Measurements from ENCODE around the gene STOML1.

The STOML1 gene

GRCh38 chr15:73992594-73992898, 451 bp upstream of the STOML1 start:
- TF ChIP-seq, protein P1, sequence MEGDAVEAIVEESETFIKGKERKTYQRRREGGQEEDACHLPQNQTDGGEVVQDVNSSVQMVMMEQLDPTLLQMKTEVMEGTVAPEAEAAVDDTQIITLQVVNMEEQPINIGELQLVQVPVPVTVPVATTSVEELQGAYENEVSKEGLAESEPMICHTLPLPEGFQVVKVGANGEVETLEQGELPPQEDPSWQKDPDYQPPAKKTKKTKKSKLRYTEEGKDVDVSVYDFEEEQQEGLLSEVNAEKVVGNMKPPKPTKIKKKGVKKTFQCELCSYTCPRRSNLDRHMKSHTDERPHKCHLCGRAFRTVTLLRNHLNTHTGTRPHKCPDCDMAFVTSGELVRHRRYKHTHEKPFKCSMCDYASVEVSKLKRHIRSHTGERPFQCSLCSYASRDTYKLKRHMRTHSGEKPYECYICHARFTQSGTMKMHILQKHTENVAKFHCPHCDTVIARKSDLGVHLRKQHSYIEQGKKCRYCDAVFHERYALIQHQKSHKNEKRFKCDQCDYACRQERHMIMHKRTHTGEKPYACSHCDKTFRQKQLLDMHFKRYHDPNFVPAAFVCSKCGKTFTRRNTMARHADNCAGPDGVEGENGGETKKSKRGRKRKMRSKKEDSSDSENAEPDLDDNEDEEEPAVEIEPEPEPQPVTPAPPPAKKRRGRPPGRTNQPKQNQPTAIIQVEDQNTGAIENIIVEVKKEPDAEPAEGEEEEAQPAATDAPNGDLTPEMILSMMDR (IDR thresholded peaks at IDR 0.05; ENCODE audit: insufficient read depth, low read depth, low read length, missing control alignments), result no peak
- peak overlapping the region; percentile 4 for H3K4me3 ChIP-seq (ENCODE audit: low read depth, low read length)
- no peak for DNase-seq (ENCODE audit: low read depth)

DNA sequence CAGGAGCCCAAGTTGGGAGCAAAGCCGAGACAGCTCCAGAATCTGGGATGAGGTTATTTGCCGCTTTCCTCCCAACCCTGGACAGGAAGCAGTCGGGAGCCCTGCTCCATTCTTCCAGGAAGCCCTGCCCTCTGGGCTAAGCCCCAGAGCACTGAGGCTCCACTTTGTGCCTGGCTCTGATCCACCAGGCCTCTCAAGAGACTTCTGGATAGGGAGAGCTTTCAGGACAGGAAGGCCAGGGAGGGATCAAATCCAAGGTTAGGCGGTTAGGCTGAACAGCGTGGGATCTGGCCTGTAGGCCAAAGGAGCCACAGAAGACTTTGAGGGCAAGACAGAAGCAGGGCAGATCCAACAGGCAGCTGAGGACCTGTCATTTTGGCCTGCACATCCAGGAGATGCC, 835 bp downstream of the STOML1 start:
- no peak for DNase-seq (ENCODE audit: low read depth)
- H3K4me3 ChIP-seq (ENCODE audit: low read depth, low read length), result peak overlapping the region; percentile 62
- TF ChIP-seq, protein P1 (IDR thresholded peaks at IDR 0.05; ENCODE audit: insufficient read depth, low read depth, low read length, missing control alignments), result no peak

GRCh38 chr15:73990250-73991005, 1.7 kb downstream of the STOML1 start:
- no peak overlapping the region for H3K4me3 ChIP-seq (ENCODE audit: low read depth, low read length)
- no peak for DNase-seq (ENCODE audit: low read depth)
- TF ChIP-seq, protein P1 (IDR thresholded peaks at IDR 0.05; ENCODE audit: insufficient read depth, low read depth, low read length, missing control alignments), result no peak

DNA sequence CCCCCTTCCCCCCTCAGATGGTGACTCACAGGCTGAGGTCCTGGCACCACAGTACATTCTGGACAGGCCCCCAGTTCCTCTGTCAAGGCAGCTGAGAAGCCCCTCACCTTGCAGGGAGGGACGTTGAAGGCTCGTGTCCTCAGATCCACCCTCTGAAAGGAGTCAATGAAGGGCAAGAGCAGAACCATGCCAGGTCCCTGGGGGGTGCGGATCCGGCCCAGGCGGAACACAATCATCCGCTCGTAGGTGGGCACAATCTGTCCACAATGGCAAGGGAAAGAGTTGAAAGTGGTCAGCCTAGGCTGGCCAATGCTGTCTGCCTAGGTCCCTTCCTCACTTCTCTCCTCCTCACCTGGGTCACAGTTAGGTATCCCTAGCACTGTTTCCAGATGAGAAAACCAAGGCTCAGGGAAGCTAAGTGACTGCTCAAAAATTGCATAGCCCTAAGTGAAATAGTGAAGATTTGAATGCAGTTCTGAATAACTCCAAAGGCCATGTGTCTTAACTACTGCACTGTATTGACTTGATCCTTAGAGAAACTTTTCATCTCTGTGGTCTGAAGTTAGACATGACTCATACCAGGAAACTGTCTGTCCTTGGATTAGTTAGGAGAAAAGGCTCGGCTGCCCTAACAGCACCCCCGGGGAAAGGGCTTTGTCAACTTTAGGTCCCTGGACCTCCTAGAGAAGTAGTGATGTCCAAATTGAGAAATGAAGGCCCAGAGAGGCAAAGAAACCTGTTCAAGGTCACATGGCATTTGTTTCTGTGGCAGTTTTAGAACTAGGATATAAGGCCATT, 2.9 kb downstream of the STOML1 start:
- TF ChIP-seq, protein P1 (IDR thresholded peaks at IDR 0.05; ENCODE audit: insufficient read depth, low read depth, low read length, missing control alignments), result no peak
- no peak for DNase-seq (ENCODE audit: low read depth)
- no peak overlapping the region for H3K4me3 ChIP-seq (ENCODE audit: low read depth, low read length)

- DNase-seq (ENCODE audit: low read depth), result no peak
- no peak overlapping the region for H3K4me3 ChIP-seq (ENCODE audit: low read depth, low read length)
- TF ChIP-seq, protein P1 (IDR thresholded peaks at IDR 0.05; ENCODE audit: insufficient read depth, low read depth, low read length, missing control alignments), result no peak
Measured at GRCh38 chr15:73988445-73988969, 3.6 kb downstream of the STOML1 start.

DNA sequence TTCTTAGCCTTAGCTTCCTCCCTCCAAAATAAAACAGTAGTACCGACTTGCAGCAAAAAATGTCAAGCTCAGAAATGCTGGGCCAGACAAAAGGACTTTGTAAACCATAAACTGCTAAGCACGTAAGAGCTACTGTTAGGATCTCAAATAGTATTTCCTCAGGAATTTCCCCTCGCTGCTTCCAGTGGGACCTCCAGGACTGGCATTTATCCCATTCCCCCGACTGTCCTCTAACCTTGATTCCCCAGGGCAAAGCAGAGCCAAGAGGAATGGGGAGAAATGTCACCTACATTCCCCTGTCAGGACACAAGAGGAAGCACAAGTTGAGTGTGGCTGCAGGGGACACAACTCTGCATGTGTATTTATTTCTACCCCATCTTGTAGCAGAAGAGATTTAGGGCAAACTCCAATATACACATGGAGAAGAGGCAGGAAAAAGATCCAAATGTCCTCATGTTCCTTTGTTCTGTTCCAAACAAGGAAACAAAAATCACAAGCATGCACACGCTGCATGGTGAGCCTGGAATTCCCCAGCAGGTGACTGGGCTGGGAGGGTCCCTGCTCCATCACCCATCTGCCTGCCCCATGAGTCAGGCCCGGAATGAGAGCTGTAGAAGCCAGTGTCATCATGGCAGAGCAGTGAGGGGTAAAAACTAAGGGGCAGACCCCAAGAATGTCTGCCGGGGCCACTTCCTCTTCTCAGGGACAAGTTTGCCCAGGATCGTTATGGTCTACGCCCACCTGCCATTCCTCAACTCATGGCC, 4.2 kb downstream of the STOML1 start:
- H3K4me3 ChIP-seq (ENCODE audit: low read depth, low read length), result no peak overlapping the region
- TF ChIP-seq, protein P1 (IDR thresholded peaks at IDR 0.05; ENCODE audit: insufficient read depth, low read depth, low read length, missing control alignments), result no peak
- DNase-seq (ENCODE audit: low read depth), result peak; percentile 75
